Subcutaneous abdominal adipose tissue (tissue), 5 donors: ENCODE results near the gene CCNDBP1.
A peak's percentile ranks its signal among the peaks of the same experiment; 100 is the strongest.
"Not testable (repeated sequence)": the region's sequence is repeated elsewhere in the genome, so short reads cannot be mapped to it uniquely, and the experiment has no call there.

ENCODE experiments used
- H3K27ac ChIP-seq: one replicate; pipeline ENCODE4 v1.7.0; 2013; ENCODE audit warnings: low read depth, mild to moderate bottlenecking, inconsistent platforms, low read length, moderate library complexity
- H3K27me3 ChIP-seq, 5 donors: one replicate each; pipeline ENCODE4 v1.7.0; 2013; ENCODE audit warnings: low read length in 5 of 5, inconsistent platforms in 1 of 5; ENCODE audit not compliant: control insufficient read depth in 5 of 5, insufficient read depth in 4 of 5
- H3K36me3 ChIP-seq, 5 donors: one replicate each; pipeline ENCODE4 v1.7.0; 2013; ENCODE audit warnings: low read length in 5 of 5; ENCODE audit not compliant: control insufficient read depth in 5 of 5, insufficient read depth in 5 of 5
- H3K4me1 ChIP-seq, 5 donors: one replicate each; pipeline ENCODE4 v1.7.0; 2013; ENCODE audit warnings: low read length in 5 of 5, mild to moderate bottlenecking in 3 of 5, moderate library complexity in 1 of 5; ENCODE audit not compliant: control insufficient read depth in 5 of 5, insufficient read depth in 5 of 5
- H3K4me3 ChIP-seq, 5 donors: one replicate each; pipeline ENCODE4 v1.7.0; 2013; ENCODE audit warnings: low read length in 5 of 5, low read depth in 1 of 5
- H3K9ac ChIP-seq, 5 donors: one replicate each; pipeline ENCODE4 v1.7.0; 2013; ENCODE audit warnings: low read length in 5 of 5, mild to moderate bottlenecking in 4 of 5, moderate library complexity in 3 of 5
- H3K9me3 ChIP-seq, 5 donors: one replicate each; pipeline ENCODE4 v1.7.0; 2013; ENCODE audit warnings: low read length in 5 of 5; ENCODE audit not compliant: control insufficient read depth in 5 of 5
- donor health status: healthy.
- donor health status: healthy.
- donor health status: healthy.
- donor health status: healthy.
- donor health status: healthy.

The CCNDBP1 gene

DNA sequence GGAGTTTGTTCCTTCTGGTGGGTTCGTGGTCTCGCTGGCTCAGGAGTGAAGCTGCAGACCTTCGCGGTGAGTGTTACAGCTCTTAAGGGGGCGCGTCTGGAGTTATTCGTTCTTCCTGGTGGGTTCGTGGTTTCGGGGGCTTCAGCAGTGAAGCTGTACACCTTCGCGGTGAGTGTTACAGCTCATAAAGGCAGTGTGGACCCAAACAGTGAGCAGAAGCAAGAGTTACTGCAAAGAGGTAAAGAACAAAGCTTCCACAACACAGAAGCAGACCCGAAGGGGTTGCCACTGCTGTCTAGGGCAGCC lies 40.7 kb downstream of the CCNDBP1 start:
- not testable (repeated sequence) for H3K4me3 ChIP-seq, H3K9me3 ChIP-seq, H3K36me3 ChIP-seq, H3K27ac ChIP-seq, H3K27me3 ChIP-seq, H3K9ac ChIP-seq
- H3K4me1 ChIP-seq: peaks cover 0 to 24% (median 20%) of the 10 kb centered on the region in 5 donors

DNA sequence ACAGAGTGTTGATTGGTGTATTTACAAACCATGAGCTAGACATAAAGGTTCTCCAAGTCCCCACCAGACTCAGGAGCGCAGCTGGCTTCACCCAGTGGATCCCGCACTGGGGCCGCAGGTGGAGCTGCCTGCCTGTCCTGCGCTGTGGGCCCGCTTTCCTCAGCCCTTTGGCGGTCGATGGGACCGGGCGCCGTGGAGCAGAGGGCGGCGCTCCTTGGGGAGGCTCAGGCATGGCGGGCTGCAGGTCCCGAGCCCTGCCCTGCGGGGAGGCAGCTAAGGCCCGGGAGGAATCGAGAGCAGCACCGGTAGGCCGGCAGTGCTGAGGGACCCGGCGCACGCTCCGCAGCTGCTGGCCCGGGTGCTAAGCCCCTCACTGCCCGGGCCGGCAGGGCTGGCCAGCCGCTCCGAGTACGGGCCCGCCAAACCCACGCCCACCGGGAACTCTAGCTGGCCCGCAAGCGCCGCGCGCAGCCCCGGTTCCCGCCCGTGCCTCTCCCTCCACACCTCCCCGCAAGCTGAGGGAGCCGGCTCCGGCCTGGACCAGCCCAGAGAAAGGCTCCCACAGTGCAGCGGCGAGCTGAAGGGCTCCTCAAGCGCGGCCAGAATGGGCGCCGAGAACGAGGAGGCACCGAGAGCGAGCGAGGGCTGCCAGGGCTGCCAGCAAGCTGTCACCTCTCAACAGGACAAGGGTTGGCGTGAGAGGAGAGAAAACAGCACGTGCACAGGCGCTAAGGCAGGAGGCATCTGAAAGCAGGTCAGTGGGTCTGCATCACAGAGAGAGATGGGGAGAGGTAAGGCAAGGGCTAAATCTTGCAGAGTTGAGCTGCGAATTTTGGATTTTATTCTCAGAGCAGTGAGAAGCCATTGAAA lies 41.5 kb downstream of the CCNDBP1 start:
- Histone ChIP-seq H3K27me3 (no peaks in the 10 kb centered on the region), H3K4me3 (no peak overlapping the region)

DNA sequence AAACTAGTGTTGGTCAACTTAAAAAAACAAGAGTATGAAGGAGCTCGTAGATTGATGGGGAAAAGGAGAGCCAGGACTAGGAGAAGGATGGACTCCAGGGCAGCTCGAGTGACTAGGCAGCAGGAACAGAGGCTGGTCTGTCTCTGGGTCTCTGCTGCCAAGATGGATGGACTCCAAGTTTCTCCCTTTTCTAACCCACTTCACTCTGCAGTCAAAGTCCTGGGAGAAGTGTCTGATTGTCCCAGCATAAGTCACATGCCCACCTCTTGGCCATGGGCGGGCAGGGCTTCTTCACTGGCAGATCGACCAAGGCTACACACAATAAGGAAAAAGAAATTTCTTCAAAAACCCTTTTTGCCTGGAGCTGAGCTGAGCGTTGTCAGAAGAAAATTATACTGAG lies 44.8 kb downstream of the CCNDBP1 start:
- no peaks in the 10 kb centered on the region for H3K9me3 ChIP-seq
- H3K27ac ChIP-seq: no peak overlapping the region
- H3K4me1 ChIP-seq: peaks cover 0 to 40% (median 32%) of the 10 kb centered on the region in 5 donors
- no peaks in the 10 kb centered on the region for H3K36me3 ChIP-seq
- no peak overlapping the region for H3K4me3 ChIP-seq
- H3K27me3 ChIP-seq: no peaks in the 10 kb centered on the region
- H3K9ac ChIP-seq: no peak overlapping the region

More for the DNA sequence above, 41.5 kb downstream of the CCNDBP1 start:
- H3K36me3 ChIP-seq: no peaks in the 10 kb centered on the region
- no peaks in the 10 kb centered on the region for H3K9me3 ChIP-seq
- no peak overlapping the region for H3K9ac ChIP-seq
- no peak overlapping the region for H3K27ac ChIP-seq
- peaks cover 0 to 25% (median 22%) of the 10 kb centered on the region in 5 donors for H3K4me1 ChIP-seq

DNA sequence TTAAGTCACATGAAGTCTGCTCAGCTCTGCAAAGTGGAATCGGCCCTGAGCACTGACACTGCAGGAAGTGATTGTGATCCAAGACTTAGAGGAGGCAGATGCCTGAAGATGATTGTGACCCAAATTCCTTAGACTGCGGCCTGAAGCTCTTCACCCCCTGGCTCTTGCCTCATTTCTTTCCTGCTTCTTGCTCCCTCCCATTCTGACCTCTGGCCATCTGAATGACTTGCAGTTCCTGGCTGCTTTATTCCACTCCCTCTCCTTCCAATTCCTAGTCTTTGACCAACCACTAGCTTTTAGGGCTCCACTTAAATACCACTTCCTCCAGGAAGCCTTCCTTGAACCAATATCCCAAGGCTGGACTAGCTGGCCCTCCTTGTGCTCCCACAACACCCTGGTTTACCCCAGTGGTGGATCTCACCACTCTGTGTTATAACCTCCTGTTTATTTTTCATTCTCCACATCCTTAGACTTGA lies 45.5 kb downstream of the CCNDBP1 start:
- no peaks in the 10 kb centered on the region for H3K9me3 ChIP-seq
- H3K9ac ChIP-seq: peak overlapping the region in 2 of 5 donors; percentile 15 to 56
- H3K4me1 ChIP-seq: peaks cover 0 to 40% (median 29%) of the 10 kb centered on the region in 5 donors
- no peaks in the 10 kb centered on the region for H3K27me3 ChIP-seq
- H3K36me3 ChIP-seq: no peaks in the 10 kb centered on the region
- peak overlapping the region; percentile 86 for H3K27ac ChIP-seq
- no peak overlapping the region for H3K4me3 ChIP-seq

- H3K4me3 ChIP-seq: no peak overlapping the region
- no peak overlapping the region for H3K27ac ChIP-seq
- H3K27me3 ChIP-seq: no peaks in the 10 kb centered on the region
- no peaks in the 10 kb centered on the region for H3K36me3 ChIP-seq
- peak overlapping the region in 1 of 5 donors; percentile 27 for H3K9ac ChIP-seq
- no peaks in the 10 kb centered on the region for H3K9me3 ChIP-seq
- peaks cover 0 to 40% (median 29%) of the 10 kb centered on the region in 5 donors for H3K4me1 ChIP-seq
Measured at GRCh38 chr15:43232289-43232874, 47.2 kb downstream of the CCNDBP1 start.

- H3K9ac ChIP-seq: no peak overlapping the region
- H3K4me1 ChIP-seq: peaks cover 0 to 34% (median 26%) of the 10 kb centered on the region in 5 donors
- H3K27me3 ChIP-seq: no peaks in the 10 kb centered on the region
- H3K27ac ChIP-seq: no peak overlapping the region
- H3K4me3 ChIP-seq: no peak overlapping the region
- H3K9me3 ChIP-seq: no peaks in the 10 kb centered on the region
- H3K36me3 ChIP-seq: no peaks in the 10 kb centered on the region
Measured at GRCh38 chr15:43235536-43235935, 50.3 kb downstream of the CCNDBP1 start.

DNA sequence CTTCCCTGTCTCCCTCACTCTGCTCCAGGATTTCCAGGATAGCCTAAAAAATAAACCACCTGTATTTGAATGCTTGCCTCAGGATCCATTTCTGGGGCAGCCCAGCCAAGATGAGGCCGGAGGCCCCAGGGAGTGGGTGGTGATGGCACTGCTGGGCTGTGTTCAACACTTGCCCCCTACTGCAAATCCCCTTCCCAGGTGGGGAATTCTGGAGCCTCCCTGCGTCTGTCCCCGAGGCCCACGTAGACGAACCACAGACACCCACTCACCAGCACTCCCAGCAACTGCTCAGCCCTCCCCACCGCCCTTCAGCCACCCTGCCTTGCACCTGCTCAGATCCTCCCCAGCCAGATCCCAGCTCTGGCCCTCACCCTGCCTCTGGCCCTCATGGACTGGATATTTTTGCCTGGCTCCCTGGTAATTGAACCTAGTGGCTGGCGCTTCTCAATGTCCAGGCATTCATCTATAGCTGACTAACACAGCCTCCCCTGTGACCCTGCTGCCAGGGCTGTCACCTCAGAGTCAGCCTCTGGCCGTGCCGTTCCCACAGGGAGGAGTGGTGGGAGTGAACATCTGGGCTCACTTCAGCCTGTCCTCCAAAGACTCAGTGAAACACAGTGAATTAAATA lies 52.8 kb downstream of the CCNDBP1 start:
- no peak overlapping the region for H3K9ac ChIP-seq
- no peaks in the 10 kb centered on the region for H3K9me3 ChIP-seq
- no peaks in the 10 kb centered on the region for H3K36me3 ChIP-seq
- H3K27me3 ChIP-seq: no peaks in the 10 kb centered on the region
- H3K4me3 ChIP-seq: no peak overlapping the region
- peaks cover 0 to 33% (median 20%) of the 10 kb centered on the region in 5 donors for H3K4me1 ChIP-seq
- no peak overlapping the region for H3K27ac ChIP-seq

- H3K4me1 ChIP-seq: peaks cover 0 to 33% (median 17%) of the 10 kb centered on the region in 5 donors
- H3K27me3 ChIP-seq: no peaks in the 10 kb centered on the region
- H3K9me3 ChIP-seq: no peaks in the 10 kb centered on the region
Measured at GRCh38 chr15:43238671-43239131, 53.5 kb downstream of the CCNDBP1 start.

GRCh38 chr15:43239732-43240491 lies 54.7 kb downstream of the CCNDBP1 start:
- H3K27ac ChIP-seq: no peak overlapping the region
- no peaks in the 10 kb centered on the region for H3K36me3 ChIP-seq
- H3K9ac ChIP-seq: no peak overlapping the region
- no peaks in the 10 kb centered on the region for H3K27me3 ChIP-seq
- no peak overlapping the region for H3K4me3 ChIP-seq
- H3K4me1 ChIP-seq: peaks cover 0 to 33% (median 17%) of the 10 kb centered on the region in 5 donors
- no peaks in the 10 kb centered on the region for H3K9me3 ChIP-seq

More at GRCh38 chr15:43238671-43239131, 53.5 kb downstream of the CCNDBP1 start:
- H3K9ac ChIP-seq: no peak overlapping the region
- no peak overlapping the region for H3K4me3 ChIP-seq
- H3K27ac ChIP-seq: no peak overlapping the region
- H3K36me3 ChIP-seq: no peaks in the 10 kb centered on the region
